GM12801 (cell line): ENCODE data around the gene CCDC106.

ENCODE experiments used
- TF ChIP-seq, protein P1 (sequence below): IDR thresholded peaks from one replicate; pipeline ENCODE4 v1.5.1; 2011; ENCODE audit warnings: control low read depth; ENCODE audit not compliant: insufficient read length; ENCODE audit errors: extremely low read depth

The CCDC106 gene

DNA sequence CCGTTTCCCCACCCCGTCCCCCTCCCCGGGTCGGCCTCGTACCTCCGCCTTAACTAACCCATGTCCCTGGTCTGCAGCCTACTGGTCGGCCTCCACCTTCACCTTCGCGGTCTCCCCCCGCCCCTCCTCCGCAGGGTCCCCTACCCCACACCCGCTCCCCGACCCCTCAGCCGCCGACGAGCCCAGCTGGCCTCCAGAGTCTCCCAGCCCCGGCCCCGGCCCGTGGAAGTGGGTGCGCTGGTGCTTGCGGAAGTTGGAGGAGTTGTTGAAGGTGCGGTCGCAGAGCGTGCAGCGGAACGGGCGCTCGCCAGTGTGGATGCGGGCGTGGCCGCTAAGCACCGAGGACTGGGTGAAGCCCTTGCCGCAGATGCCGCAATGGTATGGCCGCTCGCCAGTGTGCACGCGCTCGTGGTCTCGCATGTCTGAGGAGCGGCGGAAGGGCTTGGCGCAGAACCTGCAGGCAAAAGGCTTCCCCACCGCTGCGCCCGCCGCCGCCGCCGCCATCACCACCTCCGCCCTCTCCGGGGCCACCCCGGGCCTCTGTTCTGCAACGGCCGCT lies 26.3 kb upstream of the CCDC106 start:
- TF ChIP-seq, protein P1, sequence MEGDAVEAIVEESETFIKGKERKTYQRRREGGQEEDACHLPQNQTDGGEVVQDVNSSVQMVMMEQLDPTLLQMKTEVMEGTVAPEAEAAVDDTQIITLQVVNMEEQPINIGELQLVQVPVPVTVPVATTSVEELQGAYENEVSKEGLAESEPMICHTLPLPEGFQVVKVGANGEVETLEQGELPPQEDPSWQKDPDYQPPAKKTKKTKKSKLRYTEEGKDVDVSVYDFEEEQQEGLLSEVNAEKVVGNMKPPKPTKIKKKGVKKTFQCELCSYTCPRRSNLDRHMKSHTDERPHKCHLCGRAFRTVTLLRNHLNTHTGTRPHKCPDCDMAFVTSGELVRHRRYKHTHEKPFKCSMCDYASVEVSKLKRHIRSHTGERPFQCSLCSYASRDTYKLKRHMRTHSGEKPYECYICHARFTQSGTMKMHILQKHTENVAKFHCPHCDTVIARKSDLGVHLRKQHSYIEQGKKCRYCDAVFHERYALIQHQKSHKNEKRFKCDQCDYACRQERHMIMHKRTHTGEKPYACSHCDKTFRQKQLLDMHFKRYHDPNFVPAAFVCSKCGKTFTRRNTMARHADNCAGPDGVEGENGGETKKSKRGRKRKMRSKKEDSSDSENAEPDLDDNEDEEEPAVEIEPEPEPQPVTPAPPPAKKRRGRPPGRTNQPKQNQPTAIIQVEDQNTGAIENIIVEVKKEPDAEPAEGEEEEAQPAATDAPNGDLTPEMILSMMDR, result no peak

DNA sequence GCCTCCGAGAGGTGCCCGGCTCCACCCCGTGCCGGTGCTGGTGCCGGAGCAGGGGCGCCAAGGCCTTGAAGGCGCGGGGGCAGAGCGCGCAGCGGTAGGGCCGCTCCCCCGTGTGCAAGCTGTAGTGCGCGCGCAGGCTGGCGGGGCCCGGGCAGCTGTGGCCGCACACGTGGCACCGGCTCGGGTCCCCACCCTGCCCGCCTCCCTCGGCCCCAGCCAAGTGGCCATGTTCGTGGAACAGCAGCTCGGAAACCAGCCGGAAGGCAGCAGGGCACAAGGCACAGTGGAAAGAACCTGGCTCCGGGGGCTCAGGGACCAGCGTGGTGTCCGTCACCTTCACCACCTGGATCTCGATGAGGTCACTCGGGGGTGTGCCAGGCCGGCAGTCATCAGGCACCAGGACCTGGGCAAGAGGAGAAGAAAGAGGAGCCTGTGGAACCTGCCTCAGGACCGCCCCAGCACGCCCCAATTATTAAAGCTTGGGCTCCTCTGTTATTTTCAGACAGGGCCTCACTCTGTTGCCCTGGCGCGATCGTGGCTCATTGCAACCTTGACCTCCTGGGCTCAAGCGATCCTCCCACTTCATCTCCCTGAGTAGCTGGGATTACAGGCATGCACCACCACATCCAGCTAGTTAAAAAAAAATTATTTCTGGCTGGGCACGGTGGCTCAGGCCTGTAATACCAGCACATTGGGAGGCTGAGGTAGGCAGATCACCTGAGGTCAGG lies 25.6 kb upstream of the CCDC106 start:
- TF ChIP-seq, protein P1, result no peak

DNA sequence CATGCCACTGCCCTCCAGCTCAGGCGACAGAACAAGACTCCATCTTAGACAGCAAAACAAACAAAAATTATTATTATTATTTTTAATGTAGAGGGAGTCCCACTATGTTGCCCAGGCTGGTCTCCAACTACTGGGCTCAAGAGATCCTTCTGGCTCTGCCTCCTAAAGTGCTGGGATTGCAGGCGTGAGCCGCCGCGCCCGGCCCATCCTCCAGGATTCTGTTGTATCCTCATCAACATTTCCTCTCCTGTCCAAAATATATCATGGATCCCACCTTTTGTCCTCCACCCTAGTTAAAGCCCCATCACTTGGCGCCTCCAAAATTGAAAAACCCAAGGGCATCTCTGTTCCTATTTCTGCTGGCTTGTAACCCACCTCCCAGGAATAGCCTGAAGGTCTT lies 24.9 kb upstream of the CCDC106 start:
- TF ChIP-seq, protein P1, result no peak

DNA sequence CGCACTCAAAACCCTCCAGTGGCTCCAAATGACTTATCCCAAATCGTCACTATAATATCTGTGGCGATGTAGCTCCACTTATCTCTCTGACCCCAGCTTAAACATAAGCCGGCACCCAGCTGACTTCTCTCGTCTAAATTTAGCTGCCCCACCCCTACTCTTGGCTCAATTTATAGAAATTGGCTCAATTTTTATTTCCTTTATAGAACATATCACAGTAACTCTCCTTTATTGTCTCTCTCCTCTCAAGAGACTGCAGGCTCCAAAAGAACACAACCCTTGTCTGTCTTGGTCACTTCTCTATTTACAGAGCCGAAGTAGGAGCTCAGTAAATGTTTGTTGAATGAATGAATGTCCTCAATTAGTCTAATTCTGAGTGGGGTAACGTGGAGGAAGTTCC lies 24.5 kb upstream of the CCDC106 start:
- TF ChIP-seq, protein P1, result no peak

DNA sequence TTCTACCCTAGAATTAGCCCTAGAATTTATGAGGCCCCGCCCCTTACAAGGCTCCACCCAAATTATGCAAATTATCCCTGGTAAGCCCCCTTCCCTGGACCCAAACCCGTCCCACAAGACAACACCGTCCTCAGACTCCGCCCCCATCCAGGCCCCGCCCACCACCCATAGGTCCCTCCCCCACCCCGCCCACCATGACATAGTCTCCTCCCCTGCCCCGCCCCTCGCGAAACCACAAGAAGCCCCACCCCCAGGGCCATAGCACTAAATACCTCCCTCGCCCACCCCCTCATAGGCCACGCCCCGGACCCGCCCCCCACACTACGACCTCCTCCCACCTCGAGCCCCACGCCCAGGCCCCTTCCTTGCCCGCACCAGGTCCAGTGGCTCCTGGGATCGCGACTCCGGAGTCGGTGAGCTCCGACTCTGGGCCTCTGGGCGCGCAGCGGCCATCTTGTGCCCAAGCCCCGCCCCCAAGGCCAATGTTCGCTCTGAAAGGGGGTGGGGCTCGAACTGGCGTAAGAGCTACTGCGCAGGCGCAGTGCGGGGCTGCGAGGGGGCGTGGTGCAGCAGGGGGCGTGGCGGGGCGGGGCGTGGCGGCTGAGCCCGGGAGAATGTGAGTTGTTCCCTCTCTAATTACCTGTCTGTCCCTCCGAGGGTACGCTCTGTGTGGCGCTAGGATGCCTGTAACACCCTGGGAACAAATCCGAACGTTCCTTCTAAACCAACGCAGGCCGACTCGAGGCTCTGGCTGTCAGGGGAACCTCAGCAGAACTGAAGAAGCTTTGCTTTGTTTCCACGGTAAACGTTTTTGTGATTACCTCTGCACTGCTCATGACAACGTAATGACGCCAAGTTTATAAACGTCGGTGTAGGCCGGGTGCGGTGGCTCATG lies 23.7 kb upstream of the CCDC106 start, which contains the start of gene ZNF784:
Gene ZNF784, minus strand, starts transcription at position 458 of the 895 bp plus-strand sequence. Its CDS starts 5 bp downstream, at position 453.
- TF ChIP-seq, protein P1, result no peak

DNA sequence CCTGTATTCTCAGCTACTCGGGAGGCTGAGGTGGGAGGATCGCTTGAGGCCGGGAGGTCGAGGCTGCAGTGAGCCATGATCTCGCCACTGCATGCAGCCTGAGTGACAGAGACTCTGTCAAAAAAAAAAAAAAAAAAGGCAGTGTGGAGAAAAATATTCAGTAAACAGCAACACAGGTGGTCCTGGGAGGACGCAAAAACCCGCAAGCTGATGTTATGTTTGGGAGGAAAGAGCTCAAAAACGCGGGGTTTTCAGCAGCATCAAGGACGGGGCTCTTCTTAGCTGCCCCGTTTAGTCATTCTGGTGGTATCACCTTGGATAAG lies 23.0 kb upstream of the CCDC106 start:
- TF ChIP-seq, protein P1, result no peak

DNA sequence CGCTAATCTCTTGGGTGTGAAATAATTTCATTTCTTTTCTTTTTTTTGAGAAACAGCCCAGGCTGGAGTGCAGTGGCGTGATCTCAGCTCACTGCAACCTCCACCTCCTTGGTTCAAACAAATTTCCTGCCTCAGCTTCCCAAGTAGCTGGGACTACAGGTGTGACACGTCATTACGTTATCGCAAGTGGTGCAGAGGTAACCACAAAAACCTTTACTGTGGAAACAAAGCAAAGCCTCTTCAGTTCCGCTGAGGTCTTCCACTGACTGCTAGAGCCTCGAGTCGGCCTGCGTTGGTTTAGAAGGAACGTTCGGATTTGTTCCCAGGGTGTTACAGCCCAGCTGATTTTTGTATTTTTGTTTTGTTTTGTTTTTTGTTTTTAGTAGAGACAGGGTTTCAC lies 21.7 kb upstream of the CCDC106 start:
- TF ChIP-seq, protein P1, result no peak
